Osteocyte (in vitro differentiated cells): Measurements from ENCODE around the gene TUNAR. TPM values are rescaled to one million over a fixed set of nuclear protein-coding genes. Genes with fewer than 3 reads are reported as not detected.
A peak's percentile ranks its signal among the peaks of the same experiment; 100 is the strongest.

Experiments used
- DNase-seq: peaks from one replicate; pipeline ENCODE4 v3.0.0; 2021; ENCODE audit warnings: mixed read lengths; ENCODE audit not compliant: unreplicated experiment; ENCODE audit errors: extremely low spot score
- H3K27ac Mint-ChIP-seq: one replicate; pipeline ENCODE4 v1.8.0; 2021; ENCODE audit warnings: mild to moderate bottlenecking, mixed read lengths; ENCODE audit not compliant: unreplicated experiment
- H3K27me3 Mint-ChIP-seq: one replicate; pipeline ENCODE4 v1.8.0; 2021; ENCODE audit warnings: mixed read lengths; ENCODE audit not compliant: unreplicated experiment
- H3K36me3 Mint-ChIP-seq: one replicate; pipeline ENCODE4 v1.8.0; 2021; ENCODE audit warnings: mixed read lengths; ENCODE audit not compliant: unreplicated experiment
- H3K4me1 Mint-ChIP-seq: one replicate; pipeline ENCODE4 v1.8.0; 2021; ENCODE audit warnings: mixed read lengths; ENCODE audit not compliant: unreplicated experiment
- H3K4me3 Mint-ChIP-seq: one replicate; pipeline ENCODE4 v1.8.0; 2021; ENCODE audit warnings: mild to moderate bottlenecking, moderate library complexity, mixed read lengths; ENCODE audit not compliant: unreplicated experiment
- H3K9me3 Mint-ChIP-seq: one replicate; pipeline ENCODE4 v1.8.0; 2021; ENCODE audit warnings: mixed read lengths; ENCODE audit not compliant: unreplicated experiment
- total RNA-seq: library from RNA; stranded (reverse); gene quantifications from 2 replicates; pipeline ENCODE4 v1.2.1, GENCODE V29; 2021
- TF ChIP-seq, protein P1 (sequence below): fragments of 200-600 bp; sonication (generic); IDR thresholded peaks from 2 replicates; pipeline ENCODE4 v1.5.0; 2021; ENCODE audit warnings: antibody characterized with exemption, mild to moderate bottlenecking, moderate library complexity

TUNAR gene
- total RNA-seq, 1 donor from 2014 or later, result 0.27 TPM

- no peak for DNase-seq
- Mint-ChIP-seq H3K4me1 (peaks cover 2% of the 10 kb centered on the region), H3K27ac (no peak overlapping the region), H3K4me3 (peak overlapping the region; percentile 33), H3K9me3 (no peaks in the 10 kb centered on the region), H3K27me3 (peaks cover 67% of the 10 kb centered on the region), H3K36me3 (no peaks in the 10 kb centered on the region)
- TF ChIP-seq, protein P1, sequence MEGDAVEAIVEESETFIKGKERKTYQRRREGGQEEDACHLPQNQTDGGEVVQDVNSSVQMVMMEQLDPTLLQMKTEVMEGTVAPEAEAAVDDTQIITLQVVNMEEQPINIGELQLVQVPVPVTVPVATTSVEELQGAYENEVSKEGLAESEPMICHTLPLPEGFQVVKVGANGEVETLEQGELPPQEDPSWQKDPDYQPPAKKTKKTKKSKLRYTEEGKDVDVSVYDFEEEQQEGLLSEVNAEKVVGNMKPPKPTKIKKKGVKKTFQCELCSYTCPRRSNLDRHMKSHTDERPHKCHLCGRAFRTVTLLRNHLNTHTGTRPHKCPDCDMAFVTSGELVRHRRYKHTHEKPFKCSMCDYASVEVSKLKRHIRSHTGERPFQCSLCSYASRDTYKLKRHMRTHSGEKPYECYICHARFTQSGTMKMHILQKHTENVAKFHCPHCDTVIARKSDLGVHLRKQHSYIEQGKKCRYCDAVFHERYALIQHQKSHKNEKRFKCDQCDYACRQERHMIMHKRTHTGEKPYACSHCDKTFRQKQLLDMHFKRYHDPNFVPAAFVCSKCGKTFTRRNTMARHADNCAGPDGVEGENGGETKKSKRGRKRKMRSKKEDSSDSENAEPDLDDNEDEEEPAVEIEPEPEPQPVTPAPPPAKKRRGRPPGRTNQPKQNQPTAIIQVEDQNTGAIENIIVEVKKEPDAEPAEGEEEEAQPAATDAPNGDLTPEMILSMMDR, result no peak
Measured at GRCh38 chr14:95877633-95878032, 1.0 kb downstream of the TUNAR start.

DNA sequence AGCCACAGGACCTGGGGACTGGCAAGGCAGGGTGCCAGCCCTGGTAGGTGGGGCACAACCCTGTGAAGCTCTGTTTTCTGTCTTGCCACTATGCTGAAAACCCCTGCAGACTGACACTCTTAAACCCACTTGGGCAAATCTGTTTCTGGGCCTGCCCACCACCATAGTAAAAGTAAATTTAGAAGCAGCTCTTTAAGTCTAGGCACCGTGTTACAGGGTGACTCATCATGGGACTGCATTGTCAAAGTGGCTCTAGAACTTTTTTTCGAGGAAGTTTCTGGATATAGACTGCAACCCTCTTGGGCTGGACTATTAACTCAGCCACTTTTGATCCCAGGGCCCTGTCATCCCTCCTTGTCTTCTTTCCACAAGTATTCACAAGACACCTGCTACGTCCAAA is 7.7 kb downstream of the TUNAR start:
- Mint-ChIP-seq H3K9me3 (no peaks in the 10 kb centered on the region), H3K36me3 (no peaks in the 10 kb centered on the region), H3K4me3 (no peak overlapping the region), H3K27me3 (peaks cover 17% of the 10 kb centered on the region), H3K4me1 (no peaks in the 10 kb centered on the region), H3K27ac (no peak overlapping the region)
- TF ChIP-seq, protein P1, result no peak
- DNase-seq, result no peak

GRCh38 chr14:95885278-95885677 is 8.6 kb downstream of the TUNAR start:
- Mint-ChIP-seq H3K9me3 (no peaks in the 10 kb centered on the region), H3K4me1 (no peaks in the 10 kb centered on the region), H3K36me3 (no peaks in the 10 kb centered on the region), H3K4me3 (no peak overlapping the region), H3K27me3 (peaks cover 12% of the 10 kb centered on the region), H3K27ac (no peak overlapping the region)
- TF ChIP-seq, protein P1, result no peak
- DNase-seq, result no peak

- H3K27ac Mint-ChIP-seq, result no peak overlapping the region
- TF ChIP-seq, protein P1, result no peak
- DNase-seq, result no peak
Measured at GRCh38 chr14:95885866-95886265, 9.2 kb downstream of the TUNAR start.

DNA sequence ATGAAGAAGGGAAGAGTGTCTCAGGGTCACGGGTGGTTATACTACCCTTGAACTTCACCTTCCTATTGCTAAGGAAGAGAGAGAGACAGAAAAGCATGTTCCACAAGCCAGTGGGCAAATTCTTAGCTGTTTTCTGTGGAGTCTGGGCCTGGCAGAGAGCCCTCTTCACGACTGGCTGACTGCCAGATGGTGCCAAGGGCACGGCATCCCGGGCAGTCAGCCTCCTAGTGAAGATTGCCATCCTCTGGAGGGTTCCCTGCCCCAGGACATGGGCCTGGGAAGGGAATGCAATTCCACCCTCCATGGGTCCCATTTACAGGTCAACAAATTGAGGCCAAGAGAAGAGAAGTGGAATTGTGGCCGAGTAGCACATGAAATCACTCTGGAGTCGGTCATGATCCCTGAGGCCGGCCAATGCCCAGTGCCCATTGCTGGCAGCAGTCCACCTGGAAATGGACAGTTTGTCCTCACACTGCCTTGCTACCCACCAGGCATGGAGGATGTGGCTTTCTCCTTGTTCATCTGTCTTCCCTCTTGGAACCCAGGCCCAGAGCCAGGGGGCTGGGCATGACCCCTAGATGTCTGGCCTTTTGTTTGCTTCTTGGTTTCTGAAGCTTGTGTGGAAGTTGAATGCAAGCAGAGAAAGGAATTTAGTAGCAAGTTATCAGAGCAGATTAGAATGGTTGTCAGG is 9.9 kb downstream of the TUNAR start:
- no peaks in the 10 kb centered on the region for H3K9me3 Mint-ChIP-seq
- H3K27me3 Mint-ChIP-seq, result peaks cover 6% of the 10 kb centered on the region
- no peak for DNase-seq
- H3K4me1 Mint-ChIP-seq, result no peaks in the 10 kb centered on the region
- no peaks in the 10 kb centered on the region for H3K36me3 Mint-ChIP-seq
- no peak overlapping the region for H3K27ac Mint-ChIP-seq
- TF ChIP-seq, protein P1, result no peak
- H3K4me3 Mint-ChIP-seq, result no peak overlapping the region

More at GRCh38 chr14:95885866-95886265, 9.2 kb downstream of the TUNAR start:
- Mint-ChIP-seq H3K36me3 (no peaks in the 10 kb centered on the region), H3K4me1 (no peaks in the 10 kb centered on the region), H3K4me3 (no peak overlapping the region), H3K27me3 (peaks cover 8% of the 10 kb centered on the region), H3K9me3 (no peaks in the 10 kb centered on the region)
